ENCODE results near the gene CYP19A1.

CYP19A1 gene

GRCh38 chr15:51253366-51253765, 85.0 kb downstream of the CYP19A1 start:
- DNase-seq, result peak; percentile 78 to 90 (median 86)

DNA sequence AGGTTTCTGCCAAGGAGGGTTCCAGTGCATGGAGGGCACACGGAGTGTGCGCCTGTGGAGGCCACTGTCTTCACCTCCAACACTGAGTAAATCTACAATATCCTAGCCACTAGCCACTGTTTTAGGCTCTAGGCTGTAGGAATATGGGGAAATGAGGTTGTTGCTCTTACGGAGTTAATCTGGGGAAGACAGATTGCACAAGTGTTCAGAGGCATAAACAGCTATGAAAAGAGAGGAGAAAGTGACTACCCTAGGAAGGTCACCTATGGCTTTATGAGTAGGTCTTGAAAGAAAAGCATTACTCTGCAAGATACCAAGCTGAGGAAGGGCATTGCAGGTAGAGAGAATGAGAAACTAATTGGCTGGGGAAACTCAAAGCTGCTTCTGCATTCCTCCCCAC, 85.7 kb downstream of the CYP19A1 start:
- peak; percentile 41 to 75 (median 56) for DNase-seq

DNA sequence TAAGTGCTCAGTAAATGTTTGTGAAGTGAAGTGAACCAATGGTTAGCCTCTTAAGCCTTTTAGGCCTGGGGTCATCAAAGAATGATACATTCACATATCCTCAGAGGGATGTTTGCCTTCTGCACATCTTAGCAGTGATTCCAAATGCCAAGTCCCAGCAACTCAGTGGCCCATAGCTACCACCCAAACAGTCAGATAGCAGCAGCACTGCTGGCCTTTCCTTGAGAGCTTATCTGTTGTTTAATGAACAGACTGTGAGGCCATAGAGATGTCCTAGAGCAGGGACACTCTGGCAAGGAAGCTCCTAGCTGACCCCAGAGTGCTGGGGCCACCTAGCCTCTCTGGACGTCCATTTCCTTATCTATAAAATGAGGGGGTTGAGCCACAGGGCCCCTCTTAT, 86.8 kb downstream of the CYP19A1 start:
- no peak for DNase-seq

GRCh38 chr15:51250217-51251011, 88.0 kb downstream of the CYP19A1 start:
- DNase-seq, result no peak

GRCh38 chr15:51245628-51246027, 92.8 kb downstream of the CYP19A1 start:
- DNase-seq, result no peak

DNA sequence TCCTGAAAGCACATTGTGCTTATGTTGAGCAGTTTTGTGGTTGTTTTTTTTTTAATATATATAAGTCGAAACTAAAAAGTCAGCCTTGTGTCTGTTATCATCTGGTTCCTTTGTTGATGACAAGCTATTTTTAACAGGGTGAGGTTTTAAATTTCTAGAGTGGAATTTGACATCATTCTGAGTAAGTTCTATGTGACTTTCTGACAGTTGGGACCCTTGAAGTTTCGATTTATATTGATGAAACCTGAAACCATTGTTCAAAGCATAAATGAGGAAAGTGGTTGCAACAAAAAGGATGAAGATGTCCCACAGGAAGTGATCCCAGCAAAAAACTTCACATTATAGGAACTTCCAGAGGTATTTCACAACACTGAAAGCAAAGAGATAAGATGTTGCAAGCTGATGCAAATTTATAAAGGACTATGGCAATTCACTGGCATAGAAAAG, 94.0 kb downstream of the CYP19A1 start:
- peak in 2 of 4 experiments; percentile 70 to 77 for DNase-seq

DNA sequence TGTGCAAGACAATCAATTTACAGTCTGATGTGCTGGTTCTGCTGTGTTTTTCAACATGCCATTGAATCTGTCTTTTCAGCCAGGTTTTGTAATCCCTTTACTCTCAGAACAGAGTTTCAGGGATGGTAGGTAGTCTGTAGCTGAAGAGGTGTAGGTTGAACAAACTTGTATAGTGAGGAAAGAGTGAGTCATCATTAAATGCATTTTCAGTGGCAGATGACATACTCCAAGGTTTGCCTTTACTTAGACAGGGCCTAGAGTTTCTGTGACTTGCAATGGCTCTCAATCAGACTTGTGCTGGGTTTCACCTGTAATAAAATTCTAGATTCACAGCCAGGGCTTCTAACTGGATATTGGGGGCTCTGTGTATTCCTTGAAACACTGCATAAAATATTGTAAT, 94.6 kb downstream of the CYP19A1 start:
- DNase-seq, result peak in 2 of 4 experiments; percentile 36

GRCh38 chr15:51240066-51240465, 98.3 kb downstream of the CYP19A1 start:
- DNase-seq, result no peak

- DNase-seq, result no peak
These were observed 100.6 kb downstream of the CYP19A1 start for GRCh38 chr15:51237816-51238215.

- DNase-seq, result peak in 3 of 4 experiments; percentile 36 to 51 (median 51)
These were observed 104.0 kb downstream of the CYP19A1 start for GRCh38 chr15:51234176-51234927.

- DNase-seq, result no peak
These were observed 105.8 kb downstream of the CYP19A1 start for GRCh38 chr15:51232581-51232980.

GRCh38 chr15:51229907-51230330, 108.5 kb downstream of the CYP19A1 start:
- DNase-seq, result peak; percentile 37 to 83 (median 58)

GRCh38 chr15:51227940-51228732, 110.3 kb downstream of the CYP19A1 start:
- DNase-seq, result peak; percentile 70 to 87 (median 82)

DNA sequence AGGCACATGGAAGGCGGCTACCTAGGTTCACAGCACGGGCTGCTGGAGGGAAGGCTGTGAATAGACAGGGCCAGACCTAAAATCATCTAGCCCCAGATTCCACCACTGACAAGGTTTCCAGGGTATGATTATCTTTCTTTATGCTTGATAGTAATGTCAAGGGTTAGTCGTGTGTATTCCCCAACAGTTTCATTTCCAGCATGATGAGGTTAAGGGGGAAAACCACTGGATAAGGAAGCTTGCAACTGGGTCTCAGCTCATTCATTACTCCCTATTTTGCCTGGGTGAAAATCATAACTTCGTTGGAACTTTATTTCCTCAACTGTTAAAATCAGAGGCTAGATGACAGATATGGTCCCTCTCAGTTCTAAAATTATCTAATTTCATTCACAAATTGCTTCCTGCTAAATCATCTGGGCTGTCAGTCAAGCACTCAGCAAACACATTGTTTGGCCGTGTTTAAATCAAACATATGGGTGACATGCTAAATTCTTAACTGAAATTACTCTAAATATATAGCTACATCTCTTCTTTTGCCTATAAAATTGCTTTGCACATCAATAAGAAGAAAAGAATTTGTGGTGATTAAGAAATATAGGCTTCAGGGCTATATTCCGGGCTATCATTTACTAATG, 111.7 kb downstream of the CYP19A1 start:
- no peak for DNase-seq

- no peak for DNase-seq
These were observed 114.0 kb downstream of the CYP19A1 start for GRCh38 chr15:51224428-51224827.

DNA sequence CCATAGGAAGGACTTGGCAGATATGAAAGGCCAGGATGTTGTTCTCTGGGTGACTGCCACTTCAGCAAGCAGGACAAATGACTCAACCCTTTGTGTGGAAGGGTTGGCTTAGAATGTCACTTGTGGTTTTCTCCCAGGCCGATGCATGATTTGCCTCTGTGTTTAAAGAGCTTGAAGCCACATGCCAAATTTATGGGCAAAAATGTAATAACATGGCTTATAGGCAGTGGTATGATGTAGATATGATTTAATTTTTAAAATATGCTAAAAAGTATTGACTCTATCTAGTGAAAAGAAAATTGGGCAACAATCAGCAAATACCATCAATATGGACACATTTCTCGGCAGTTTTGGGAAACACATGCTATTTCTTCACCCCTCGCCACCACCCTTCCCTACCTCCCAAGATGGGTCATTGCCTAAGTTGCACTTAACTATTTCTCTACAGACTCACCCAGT, 114.6 kb downstream of the CYP19A1 start:
- DNase-seq, result peak; percentile 50 to 75 (median 69)

GRCh38 chr15:51218299-51218938, 120.0 kb downstream of the CYP19A1 start:
- no peak for DNase-seq

- DNase-seq, result no peak
These were observed 125.5 kb downstream of the CYP19A1 start for GRCh38 chr15:51212909-51213308.

DNA sequence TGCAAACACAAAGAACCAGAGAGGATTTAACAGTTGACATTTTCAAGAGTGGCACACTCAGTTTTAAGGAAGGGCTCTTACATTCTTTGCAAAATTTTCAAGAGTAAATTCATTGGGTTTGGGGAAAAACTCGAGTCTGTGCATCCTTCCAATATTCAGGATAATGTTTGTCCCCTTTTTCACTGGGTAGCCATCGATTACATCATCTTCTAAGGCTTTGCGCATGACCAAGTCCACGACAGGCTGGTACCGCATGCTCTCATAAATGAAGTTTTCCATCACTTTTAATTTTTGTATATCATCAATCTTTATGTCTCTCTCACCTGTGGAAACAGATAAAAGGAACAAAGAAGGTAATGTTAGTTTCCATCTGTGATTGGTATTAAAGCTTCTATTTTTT, 126.2 kb downstream of the CYP19A1 start:
- no peak for DNase-seq

DNA sequence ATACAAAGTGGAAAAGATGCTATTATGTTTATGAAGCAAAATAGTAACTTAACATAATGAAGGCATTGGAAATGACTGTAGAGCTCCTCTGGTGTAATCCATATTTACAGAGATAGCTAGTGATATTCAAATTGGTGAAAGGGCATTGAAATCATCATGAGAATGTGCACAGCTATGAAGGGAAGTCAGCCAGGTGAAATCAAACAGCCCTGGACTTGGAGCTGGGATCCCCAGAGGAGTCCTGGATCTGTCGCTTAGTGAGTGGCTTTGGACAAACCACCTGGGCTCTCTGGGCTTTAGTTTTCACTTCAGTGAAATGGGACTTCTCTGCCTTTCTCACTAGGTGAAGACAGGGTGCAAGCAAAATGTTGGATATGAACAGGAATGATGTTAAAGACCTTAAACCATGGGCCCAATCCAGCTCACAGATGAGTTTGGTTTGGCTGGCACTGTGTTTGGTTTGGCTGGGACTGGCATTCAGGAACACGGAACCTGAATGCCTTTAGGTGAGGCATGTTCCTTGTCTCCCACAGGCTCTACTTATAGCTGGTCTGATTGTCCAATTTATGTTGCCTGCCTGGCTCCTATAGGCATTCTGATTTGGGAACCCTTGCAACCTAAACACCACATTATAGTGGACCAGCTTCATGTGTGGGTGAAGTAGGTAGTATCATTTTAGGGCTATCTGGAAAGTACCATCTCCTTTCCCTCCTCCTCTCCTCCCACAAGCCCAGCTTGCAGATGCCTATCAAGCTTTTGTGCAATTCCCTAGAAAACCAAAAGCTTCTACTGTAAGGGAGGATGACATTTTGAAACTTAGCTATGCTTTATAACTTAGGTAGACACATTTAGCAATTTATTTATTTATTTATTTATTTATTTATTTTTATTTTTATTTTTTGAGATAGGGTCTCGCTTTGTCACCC, 133.1 kb downstream of the CYP19A1 start:
- peak in 3 of 4 experiments; percentile 47 to 56 (median 55) for DNase-seq

Measured in suppressor macrophage (primary cell).